Loucy (cell line): ENCODE results near the gene PLD5.
"Not testable (repeated sequence)": the region's sequence is repeated elsewhere in the genome, so short reads cannot be mapped to it uniquely, and the experiment has no call there.

Experiments used
- EZH2phosphoT487 ChIP-seq: fragments of 200-600 bp; IDR thresholded peaks from 2 replicates; pipeline ENCODE4 v1.6.1; 2018; ENCODE audit warnings: antibody characterized with exemption, mild to moderate bottlenecking, moderate library complexity, borderline replicate concordance
- TF ChIP-seq, protein P1 (sequence below): fragments of 200-600 bp; sonication (generic); conservative IDR thresholded peaks from 2 replicates; pipeline ENCODE4 v1.5.1; 2014; ENCODE audit warnings: mild to moderate bottlenecking, antibody characterized with exemption, low read length

DNA sequence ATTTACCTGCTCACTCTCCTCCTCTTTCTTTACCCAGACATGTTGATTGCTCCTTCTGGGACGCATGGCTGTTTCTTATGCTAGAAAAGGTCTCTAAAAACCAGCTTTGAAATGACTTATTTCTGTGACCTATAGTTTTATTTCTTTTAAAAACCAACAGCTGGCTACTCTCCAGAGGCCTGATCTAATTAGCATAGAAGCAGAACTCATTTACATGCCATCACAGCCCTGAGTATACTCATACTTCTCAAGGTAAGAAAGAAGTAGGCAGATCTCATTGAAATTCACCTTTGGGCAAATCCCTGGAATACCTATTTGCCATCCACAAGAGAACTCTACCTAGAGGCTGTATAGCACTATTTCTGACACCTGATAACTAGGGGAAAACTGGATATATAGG, 230.7 kb downstream of the PLD5 start:
- TF ChIP-seq, protein P1, sequence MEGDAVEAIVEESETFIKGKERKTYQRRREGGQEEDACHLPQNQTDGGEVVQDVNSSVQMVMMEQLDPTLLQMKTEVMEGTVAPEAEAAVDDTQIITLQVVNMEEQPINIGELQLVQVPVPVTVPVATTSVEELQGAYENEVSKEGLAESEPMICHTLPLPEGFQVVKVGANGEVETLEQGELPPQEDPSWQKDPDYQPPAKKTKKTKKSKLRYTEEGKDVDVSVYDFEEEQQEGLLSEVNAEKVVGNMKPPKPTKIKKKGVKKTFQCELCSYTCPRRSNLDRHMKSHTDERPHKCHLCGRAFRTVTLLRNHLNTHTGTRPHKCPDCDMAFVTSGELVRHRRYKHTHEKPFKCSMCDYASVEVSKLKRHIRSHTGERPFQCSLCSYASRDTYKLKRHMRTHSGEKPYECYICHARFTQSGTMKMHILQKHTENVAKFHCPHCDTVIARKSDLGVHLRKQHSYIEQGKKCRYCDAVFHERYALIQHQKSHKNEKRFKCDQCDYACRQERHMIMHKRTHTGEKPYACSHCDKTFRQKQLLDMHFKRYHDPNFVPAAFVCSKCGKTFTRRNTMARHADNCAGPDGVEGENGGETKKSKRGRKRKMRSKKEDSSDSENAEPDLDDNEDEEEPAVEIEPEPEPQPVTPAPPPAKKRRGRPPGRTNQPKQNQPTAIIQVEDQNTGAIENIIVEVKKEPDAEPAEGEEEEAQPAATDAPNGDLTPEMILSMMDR = not testable (repeated sequence)
- not testable (repeated sequence) for TF ChIP-seq EZH2phosphoT487
